Activated T-helper 17 cell treated with anti-CD3 and anti-CD28 coated beads, Interleukin-2, amount 50 U/mL, for 72 hours (primary cell): Measurements from ENCODE around the gene ASCC3. TPM values are rescaled to one million over a fixed set of nuclear protein-coding genes. Genes with fewer than 3 reads are reported as not detected.

Source experiments
- ATAC-seq: fragments of 150-1000 bp; cut with Tn5 transposase; replicated peaks from 2 replicates; pipeline ENCODE4 v1.10.0; 2021; ENCODE audit warnings: mild to moderate bottlenecking, moderate library complexity
- H3K27ac Mint-ChIP-seq: one replicate; pipeline ENCODE4 v1.8.0; 2022; ENCODE audit warnings: mixed read lengths
- H3K27me3 Mint-ChIP-seq: one replicate; pipeline ENCODE4 v1.8.0; 2022; ENCODE audit warnings: mixed read lengths
- H3K36me3 Mint-ChIP-seq: one replicate; pipeline ENCODE4 v1.8.0; 2022; ENCODE audit warnings: low read depth, mild to moderate bottlenecking, mixed read lengths
- H3K4me1 Mint-ChIP-seq: one replicate; pipeline ENCODE4 v1.8.0; 2022; ENCODE audit warnings: mixed read lengths
- H3K4me3 Mint-ChIP-seq: one replicate; pipeline ENCODE4 v1.8.0; 2022; ENCODE audit warnings: mild to moderate bottlenecking, mixed read lengths
- H3K9me3 Mint-ChIP-seq: one replicate; pipeline ENCODE4 v1.8.0; 2022; ENCODE audit warnings: mixed read lengths
- total RNA-seq, 2 donors: library from RNA; stranded (reverse); gene quantifications; one replicate each; pipeline ENCODE4 v1.2.3, GENCODE V29; 2022

The ASCC3 gene
- total RNA-seq, 2 donors from 2014 or later: 58.0 to 87.2 TPM

DNA sequence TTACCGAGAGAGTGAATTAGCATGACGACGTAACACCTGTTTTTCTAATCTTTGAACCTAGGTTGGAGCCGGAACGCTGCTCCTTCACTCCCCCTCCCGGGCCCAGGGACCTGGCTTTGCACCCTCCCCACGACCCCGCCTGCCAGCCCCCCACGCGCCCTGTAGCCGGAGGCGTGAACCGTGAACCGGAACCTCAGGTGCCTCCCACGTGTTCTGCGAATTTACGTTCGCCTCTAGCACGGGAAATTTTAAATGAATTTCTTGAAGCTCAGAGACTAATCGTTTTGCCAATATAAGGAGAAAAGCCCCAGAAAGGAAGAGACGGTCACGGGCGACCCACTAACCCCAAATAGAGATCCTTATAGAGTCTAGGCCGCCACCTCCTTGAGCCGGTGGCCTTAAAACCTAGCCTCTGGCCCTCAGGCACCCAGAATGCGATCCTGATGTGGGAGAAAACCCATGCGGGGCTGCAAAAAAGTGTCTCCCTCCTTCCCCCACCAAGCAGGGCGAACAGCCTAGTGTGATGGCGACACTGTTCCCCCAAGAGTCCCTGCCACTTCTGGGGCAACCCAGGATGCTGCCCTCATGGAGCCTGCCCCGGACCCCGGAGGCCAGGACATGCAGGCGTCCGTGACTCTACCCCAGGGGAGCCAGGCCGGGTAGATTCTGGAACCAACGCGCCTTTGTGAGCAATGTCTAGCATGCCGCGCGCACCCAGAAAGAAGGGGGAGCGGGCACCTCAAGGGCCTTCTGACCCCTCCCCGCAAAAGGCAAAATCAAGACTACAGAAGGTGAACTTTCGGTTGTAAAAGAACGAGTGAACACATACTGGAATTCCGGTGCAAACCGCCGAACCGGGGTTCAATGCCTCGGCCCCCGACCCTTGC lies 413.8 kb downstream of the ASCC3 start:
- no peaks in the 10 kb centered on the region for H3K4me1 Mint-ChIP-seq
- H3K27ac Mint-ChIP-seq: no peak overlapping the region
- H3K9me3 Mint-ChIP-seq: peaks cover 3% of the 10 kb centered on the region
- no peak overlapping the region for H3K4me3 Mint-ChIP-seq
- ATAC-seq: no peak
- H3K36me3 Mint-ChIP-seq: peaks cover 16% of the 10 kb centered on the region
- peaks cover 76% of the 10 kb centered on the region for H3K27me3 Mint-ChIP-seq

DNA sequence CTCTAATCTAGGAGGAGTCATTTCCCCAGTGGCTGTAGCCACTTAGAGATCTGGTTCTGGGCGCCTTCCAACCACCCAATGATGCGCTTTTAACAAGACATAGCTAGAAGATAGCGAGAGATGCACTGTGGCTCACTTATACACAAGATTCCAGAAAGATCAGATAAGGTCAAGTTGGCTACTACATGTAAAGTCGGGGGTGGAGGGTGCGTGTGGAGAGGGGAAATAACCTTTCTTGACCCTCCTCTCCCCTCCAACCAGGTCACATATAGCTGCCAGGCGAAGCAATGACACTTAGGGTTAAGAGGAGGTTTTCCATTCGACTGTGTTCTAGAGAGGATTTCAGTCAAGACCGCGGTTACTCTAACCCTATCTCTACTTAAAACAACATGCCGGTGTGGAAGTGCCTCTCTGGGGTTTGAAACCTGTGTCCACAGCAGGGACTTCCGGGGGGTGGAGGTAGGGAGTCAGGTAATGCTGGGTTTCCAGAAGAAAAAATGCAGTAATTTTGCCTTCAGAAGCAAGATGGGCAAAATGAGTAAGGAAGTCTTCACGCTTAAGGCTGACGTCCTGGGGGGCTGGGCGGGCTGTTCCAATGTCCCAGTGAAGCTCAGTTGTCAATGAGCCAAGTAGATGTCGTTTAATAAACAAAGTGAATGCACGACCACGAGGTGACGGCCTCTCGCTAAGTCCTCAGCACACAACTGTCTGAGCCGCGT lies 414.6 kb downstream of the ASCC3 start:
- no peak for ATAC-seq
- peaks cover 3% of the 10 kb centered on the region for H3K9me3 Mint-ChIP-seq
- peaks cover 77% of the 10 kb centered on the region for H3K27me3 Mint-ChIP-seq
- no peak overlapping the region for H3K4me3 Mint-ChIP-seq
- no peaks in the 10 kb centered on the region for H3K4me1 Mint-ChIP-seq
- no peak overlapping the region for H3K27ac Mint-ChIP-seq
- peaks cover 22% of the 10 kb centered on the region for H3K36me3 Mint-ChIP-seq

DNA sequence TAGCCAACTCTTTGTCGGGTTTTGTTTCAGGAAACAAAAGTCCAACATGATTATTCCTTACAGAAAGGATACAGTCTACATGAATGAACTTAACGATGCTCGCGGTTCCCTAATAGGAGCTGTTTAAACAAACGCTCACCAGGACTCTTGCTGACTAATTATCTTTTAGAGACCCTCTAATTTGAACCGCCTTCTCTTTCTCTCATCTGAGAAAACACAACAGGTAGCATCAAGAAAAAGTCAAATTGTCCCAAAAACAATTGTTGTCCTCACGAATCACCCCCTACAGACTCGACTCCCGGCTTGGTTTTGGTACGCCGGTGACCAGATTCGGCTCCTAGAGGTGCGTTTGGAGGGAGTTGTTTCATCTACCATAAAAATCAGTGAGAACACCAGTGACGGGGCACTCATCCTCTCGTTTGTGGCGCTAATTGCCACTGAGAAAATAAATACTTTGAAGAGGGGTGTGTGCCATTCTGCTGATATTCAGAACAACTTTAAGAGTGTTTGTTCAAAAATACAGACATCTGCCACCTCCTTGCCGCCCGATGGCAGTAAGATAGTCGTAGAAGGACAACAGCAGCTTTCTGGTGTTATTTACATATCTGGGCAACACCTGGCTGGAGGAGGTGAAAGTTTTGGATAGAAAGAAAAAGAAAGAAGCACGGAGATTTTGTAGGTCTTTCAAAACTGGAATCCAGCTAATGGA lies 415.3 kb downstream of the ASCC3 start:
- H3K4me3 Mint-ChIP-seq: no peak overlapping the region
- H3K9me3 Mint-ChIP-seq: peaks cover 3% of the 10 kb centered on the region
- peaks cover 22% of the 10 kb centered on the region for H3K36me3 Mint-ChIP-seq

DNA sequence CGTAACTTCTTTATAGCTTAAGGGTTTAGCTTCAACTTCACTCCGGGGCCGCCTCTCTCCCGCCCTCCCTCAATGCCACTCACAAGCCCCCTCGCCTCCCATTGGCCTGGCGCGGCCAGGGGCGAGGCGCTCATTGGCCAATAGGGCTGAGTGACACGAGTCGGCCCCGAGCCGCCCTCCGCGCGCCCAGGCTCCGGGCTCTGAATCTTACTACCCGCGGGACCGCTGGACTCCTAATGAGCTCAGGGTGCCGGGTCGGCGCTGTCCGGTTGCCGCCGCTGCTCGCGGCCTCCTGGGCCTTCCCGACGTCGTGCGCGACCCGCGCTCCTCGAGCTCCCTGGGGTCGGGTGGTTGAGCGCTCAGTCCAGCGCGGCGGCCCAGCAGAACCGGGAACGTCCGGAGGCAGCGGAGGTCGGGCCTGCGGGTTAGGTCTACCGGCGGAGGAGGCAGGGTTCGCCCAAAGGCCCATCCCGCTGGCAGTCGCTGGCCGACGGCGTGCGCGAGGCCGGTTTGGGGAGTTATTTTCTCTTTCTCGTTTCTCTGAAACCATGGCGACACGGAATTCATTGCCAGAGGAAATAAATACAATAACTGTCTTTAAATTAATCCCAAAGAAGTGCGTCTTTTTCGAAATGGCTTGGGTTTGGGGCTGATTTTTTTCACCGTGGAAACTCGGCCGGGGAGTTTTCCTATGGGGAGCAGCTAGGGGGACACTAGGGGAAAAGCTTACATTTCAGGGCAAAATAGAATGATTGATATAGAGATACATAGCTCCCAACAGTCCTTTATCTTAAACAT lies 416.0 kb downstream of the ASCC3 start, which contains the start of gene SIM1:
SIM1 (minus strand) TSS at position 19 of the 798 bp plus-strand sequence. CDS start 1,453 bp downstream, outside the sequence.
- Mint-ChIP-seq H3K27me3 (peaks cover 70% of the 10 kb centered on the region), H3K36me3 (peaks cover 22% of the 10 kb centered on the region), H3K4me3 (no peak within 1 kb of the TSS), H3K9me3 (peaks cover 3% of the 10 kb centered on the region), H3K27ac (no peak within 1 kb of the TSS), H3K4me1 (no peaks in the 10 kb centered on the region)
- no peak for ATAC-seq

More for the DNA sequence above, 415.3 kb downstream of the ASCC3 start:
- H3K27me3 Mint-ChIP-seq: peaks cover 71% of the 10 kb centered on the region
- ATAC-seq: no peak
- no peaks in the 10 kb centered on the region for H3K4me1 Mint-ChIP-seq
- no peak overlapping the region for H3K27ac Mint-ChIP-seq

DNA sequence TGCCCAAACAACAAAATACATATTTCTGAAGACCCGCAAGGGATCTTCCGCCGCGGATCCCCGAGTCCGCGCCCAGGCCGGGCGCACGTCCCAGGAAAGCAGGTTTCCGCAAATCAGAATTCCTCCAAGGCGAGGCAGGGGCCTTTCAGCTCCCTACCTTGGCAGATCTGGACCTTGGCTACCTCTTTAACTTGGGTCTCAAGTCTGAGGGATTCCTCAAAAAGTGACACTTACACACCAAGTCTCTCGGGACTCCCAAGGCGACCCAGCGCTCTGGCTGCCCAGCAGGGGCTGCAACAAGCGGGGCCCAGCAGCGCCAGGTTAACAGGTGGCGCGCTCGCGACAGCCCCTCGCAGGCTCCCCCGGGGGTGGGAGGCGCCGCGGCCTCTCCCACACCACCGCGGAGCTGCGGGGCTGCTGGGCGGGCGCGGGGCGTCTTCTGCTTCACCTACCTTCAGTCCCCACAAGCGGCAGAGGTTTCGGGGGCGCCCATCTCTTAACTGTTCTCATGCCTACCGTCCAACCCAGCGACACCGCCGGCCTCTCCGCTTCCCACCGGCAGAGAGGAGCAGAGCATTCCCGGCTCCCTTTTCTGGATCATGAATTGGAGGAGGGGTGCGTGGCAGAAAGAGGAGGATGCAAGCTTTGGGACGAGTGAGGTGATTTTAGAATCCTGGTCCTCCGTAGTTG lies 416.8 kb downstream of the ASCC3 start:
- peaks cover 30% of the 10 kb centered on the region for H3K36me3 Mint-ChIP-seq
- no peak overlapping the region for H3K4me3 Mint-ChIP-seq
- no peaks in the 10 kb centered on the region for H3K4me1 Mint-ChIP-seq
- no peak for ATAC-seq
- peaks cover 71% of the 10 kb centered on the region for H3K27me3 Mint-ChIP-seq
- H3K27ac Mint-ChIP-seq: no peak overlapping the region
- H3K9me3 Mint-ChIP-seq: no peaks in the 10 kb centered on the region

DNA sequence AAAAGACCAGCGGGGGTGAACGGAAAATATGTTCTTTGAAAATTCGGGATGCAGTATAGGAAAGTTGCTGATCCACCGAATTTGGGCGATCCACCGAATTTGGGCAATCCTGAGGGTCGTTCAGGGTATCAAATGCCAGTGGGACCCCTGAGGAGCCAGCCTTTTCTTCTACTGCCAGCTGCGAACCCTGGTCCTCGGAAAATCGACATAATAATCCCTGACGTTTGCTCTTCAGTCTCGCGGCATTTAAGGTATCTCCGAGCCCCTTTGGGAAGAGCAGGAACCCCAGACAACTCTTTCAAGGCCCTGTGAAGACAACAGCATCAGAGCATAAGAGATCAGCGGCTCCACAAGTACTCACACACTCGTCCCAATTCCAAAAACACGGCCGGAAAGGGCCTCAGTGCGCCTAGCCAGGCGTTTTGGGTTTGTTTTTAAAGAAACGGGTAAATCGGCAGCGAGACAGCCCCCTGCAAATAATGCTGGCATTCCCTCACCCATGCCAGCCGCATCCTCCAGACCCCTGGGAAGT lies 417.4 kb downstream of the ASCC3 start:
- Mint-ChIP-seq H3K36me3 (peaks cover 34% of the 10 kb centered on the region), H3K4me3 (no peak overlapping the region), H3K27ac (no peak overlapping the region), H3K4me1 (no peaks in the 10 kb centered on the region), H3K27me3 (peaks cover 72% of the 10 kb centered on the region), H3K9me3 (no peaks in the 10 kb centered on the region)
- ATAC-seq: no peak

DNA sequence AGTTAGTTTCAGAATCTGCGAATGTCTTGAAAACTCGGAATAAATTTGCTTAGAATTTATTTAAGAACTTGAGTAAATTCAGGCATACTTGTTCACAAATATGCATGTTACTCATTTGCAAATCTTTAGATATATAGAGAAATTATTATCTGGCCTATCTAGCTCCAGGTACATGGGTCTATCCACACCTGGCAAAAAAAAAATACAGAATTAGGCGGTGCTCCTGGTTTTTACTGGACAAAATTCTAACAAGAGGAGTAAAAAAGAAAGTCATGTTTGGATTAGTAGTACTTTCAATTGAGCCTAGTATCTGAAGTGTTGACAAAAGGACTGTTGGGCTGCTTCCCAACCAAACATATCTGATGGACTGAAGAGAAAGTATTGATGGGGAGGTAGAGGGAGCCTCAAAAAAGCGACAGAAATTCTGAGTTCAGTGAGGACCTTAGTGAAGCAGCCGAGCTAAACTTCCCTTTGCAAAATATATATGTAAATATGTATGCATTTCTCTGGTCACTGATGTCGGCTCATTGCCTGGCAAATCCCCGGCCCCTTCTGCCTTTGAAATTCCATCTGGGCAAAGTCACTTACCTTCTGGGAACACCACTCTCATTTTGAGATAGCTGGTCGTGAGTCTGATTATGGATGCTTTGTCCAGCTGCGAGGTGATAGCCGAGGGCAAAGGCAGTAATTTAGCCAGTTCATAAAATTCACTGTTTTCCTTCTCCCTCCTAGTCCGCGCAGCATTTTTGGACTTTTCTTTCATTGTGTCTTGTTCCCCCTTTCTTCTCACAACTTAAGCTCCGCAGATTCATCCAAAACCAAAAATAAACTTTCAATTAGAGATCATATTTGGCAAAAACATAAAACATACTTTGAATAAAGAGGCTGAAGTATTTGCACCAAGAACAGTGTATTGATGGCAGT lies 418.2 kb downstream of the ASCC3 start:
- Mint-ChIP-seq H3K4me1 (no peaks in the 10 kb centered on the region), H3K9me3 (no peaks in the 10 kb centered on the region), H3K27ac (no peak overlapping the region), H3K27me3 (peaks cover 68% of the 10 kb centered on the region), H3K4me3 (no peak overlapping the region), H3K36me3 (peaks cover 34% of the 10 kb centered on the region)
- ATAC-seq: no peak

DNA sequence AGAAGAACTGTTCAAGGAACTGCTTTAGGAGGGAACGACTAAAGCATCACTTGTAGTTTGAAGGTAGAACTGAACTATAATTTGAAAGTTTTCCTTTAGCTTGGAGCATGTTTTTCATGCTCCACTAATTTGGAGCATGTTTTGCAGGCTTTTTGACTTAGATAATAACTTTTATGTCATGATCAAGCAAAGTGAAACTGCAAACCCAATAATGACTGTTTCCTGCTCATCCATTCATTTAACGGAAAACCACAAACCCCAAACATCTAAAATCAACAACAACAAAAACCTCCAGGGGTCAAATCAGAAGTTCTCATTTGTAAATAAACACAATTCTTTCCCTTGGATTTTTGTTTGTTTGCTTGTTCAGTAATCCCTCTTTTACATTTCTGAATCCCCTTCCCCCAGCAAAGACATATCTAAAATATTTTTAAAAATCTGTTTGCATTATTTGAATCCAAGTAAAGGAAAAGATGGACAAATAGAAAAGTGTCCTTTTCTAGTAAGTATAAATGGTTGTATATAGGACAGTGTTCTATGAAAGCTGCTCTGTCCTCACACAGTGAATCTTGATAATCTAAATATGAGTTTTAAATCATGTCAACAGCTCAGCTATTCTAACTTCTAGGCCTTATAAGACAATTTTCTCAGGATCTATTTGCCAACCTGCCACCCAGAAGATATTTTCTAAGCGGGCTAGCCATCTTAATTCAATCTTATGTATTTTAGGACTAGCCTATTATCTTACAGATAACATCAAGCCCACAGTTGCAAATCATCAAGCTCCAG lies 419.0 kb downstream of the ASCC3 start:
- H3K4me1 Mint-ChIP-seq: no peaks in the 10 kb centered on the region
- no peaks in the 10 kb centered on the region for H3K9me3 Mint-ChIP-seq
- no peak overlapping the region for H3K27ac Mint-ChIP-seq
- H3K4me3 Mint-ChIP-seq: no peak overlapping the region
- ATAC-seq: no peak
- H3K36me3 Mint-ChIP-seq: peaks cover 34% of the 10 kb centered on the region
- H3K27me3 Mint-ChIP-seq: peaks cover 67% of the 10 kb centered on the region

DNA sequence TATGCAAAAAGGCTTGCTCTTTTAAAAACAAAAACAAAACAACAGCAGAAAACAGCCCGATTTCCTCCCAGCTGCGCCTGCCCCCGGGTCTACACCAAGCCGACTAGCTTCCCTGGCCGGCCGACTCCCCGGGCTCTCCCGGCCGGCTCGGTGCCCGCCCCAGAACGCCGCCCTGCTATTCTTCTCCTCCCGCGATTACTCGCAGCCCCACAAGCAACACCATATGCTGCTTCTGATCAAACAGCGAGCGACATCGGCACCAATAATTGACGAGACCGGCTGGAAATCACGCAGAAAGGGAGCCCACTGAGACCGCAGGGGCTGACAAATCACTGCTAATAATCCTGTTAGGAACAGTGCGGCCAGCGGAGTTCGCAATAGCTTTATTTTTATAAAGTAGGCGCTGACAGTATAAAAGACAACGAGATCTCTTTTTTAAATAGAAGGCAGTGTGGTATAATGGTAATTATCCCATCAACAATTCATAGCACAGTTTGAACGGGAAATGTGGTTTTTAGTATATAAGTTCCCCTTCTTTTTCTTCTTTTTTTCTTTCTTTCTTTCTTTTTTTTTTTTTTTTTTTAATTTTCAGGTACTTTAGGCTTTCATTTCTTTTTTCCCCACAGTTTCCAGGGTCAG lies 419.7 kb downstream of the ASCC3 start:
- Mint-ChIP-seq H3K9me3 (no peaks in the 10 kb centered on the region), H3K4me1 (no peaks in the 10 kb centered on the region), H3K27me3 (peaks cover 65% of the 10 kb centered on the region), H3K27ac (no peak overlapping the region), H3K4me3 (no peak overlapping the region), H3K36me3 (peaks cover 33% of the 10 kb centered on the region)
- ATAC-seq: no peak

DNA sequence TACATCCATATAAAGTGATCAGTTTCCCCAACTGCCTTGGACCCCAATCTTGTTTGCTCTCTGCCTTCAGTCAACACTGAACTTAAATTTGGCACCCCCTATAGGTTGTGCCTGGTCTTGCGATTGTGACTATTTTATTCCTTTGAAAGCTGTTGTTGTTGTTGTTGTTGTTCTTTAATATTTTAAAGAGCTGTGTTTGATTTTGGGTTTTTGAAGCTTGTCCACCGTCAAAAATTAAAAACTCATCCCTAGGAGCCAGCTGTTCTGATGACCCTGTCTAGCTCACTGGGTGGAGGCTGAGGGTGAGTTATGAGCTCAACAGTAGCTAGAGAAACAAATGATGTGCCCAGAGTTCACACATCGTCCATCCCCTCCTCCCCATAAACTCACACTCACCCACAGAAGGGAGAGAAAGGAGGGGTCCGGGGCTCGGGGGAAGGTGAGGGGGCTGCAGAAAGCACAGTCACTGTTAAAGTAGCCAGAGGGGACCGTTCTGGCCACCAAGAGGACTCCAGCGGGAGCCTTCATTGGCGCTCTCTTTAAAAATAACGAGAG lies 420.4 kb downstream of the ASCC3 start:
- Mint-ChIP-seq H3K36me3 (peaks cover 35% of the 10 kb centered on the region), H3K4me3 (no peak overlapping the region)

DNA sequence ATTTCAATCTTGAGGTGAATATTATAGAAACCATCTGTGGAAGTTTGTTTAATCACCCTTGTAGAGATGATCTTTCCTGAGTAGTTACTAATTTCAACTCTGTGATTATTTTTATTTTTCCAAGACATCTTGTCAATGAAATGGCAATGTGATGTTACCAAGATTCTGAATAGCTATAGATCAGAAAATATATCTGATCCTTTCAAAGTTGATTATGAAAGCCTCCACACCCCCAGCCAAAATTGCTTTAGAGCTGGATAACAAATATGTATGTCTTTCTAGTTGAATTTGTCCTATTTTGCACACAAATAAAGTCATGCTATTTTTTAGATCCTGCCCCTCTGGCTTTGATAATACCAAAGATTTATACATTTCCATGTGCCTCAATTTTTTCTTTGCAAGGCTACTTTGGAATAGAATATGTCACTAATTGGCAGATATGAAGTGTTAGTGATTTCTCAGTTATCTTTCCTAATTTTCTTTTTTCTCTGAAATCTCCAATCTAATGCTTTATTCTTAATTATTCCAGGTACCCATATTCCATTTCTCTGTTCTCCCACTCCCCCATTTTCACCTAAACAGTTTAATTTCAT lies 421.4 kb downstream of the ASCC3 start:
- Mint-ChIP-seq H3K27ac (no peak overlapping the region), H3K9me3 (no peaks in the 10 kb centered on the region), H3K4me3 (no peak overlapping the region), H3K36me3 (peaks cover 41% of the 10 kb centered on the region), H3K4me1 (no peaks in the 10 kb centered on the region), H3K27me3 (peaks cover 67% of the 10 kb centered on the region)
- ATAC-seq: no peak

More for the DNA sequence above, 420.4 kb downstream of the ASCC3 start:
- Mint-ChIP-seq H3K4me1 (no peaks in the 10 kb centered on the region), H3K27ac (no peak overlapping the region), H3K9me3 (no peaks in the 10 kb centered on the region), H3K27me3 (peaks cover 63% of the 10 kb centered on the region)
- ATAC-seq: no peak
